ENCODE data around the gene SLC16A13. TPM values are rescaled to one million over a fixed set of nuclear protein-coding genes. Genes with fewer than 3 reads are reported as not detected.
A peak's percentile ranks its signal among the peaks of the same experiment; 100 is the strongest.

Gene SLC16A13
- total and polyA plus RNA-seq, 2 donors (not counting 3 experiments of a cell fraction or from before 2014, with no cell fraction given): 16.8 to 24.7 TPM

DNA sequence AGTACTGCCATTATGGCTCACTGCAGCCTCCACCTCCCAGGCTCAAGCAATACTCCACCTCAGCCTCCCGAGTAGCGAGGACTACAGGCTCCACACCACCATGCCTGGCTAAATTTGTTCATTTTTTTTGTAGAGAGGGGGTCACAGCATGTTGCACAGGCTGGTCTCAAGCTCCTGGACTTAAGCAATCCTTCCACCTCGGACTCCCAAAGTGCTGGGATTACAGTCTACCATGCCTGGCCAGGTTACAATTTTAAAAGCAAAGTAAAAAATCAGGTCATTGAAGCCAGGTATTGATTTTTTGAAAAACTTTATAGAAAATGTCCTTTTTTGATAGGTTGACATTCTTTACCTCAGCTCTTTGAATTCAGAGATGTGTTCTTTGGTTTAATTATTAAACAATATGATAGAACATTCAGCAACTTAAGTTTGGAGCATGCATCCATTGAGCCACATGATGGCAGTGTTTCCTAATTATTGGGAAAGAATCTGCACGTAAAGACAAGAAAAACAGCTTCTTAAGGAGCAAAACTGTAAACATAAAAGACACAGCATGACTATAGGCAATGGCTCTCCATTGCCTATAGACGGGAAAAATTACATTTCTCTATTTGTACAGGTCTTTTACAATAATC lies 9.8 kb downstream of the SLC16A13 start:
- H3K27me3 ChIP-seq (ENCODE audit: control insufficient read depth in 2 of 2, insufficient read depth in 2 of 2, low read length in 2 of 2): no peaks in the 10 kb centered on the region
- peaks cover 27% of the 10 kb centered on the region for H3K4me1 ChIP-seq (ENCODE audit: control insufficient read depth, extremely low read depth, insufficient read depth, low read length)
- FAIRE-seq: peak; percentile 72
- dilution Hi-C loops (cut with MboI; ENCODE audit: extremely low pct_ligation_motif_present, low sequenced_read_pairs) (no loop called here), intact Hi-C loops (cut with micrococcal nuclease) (loop anchor here (1.0 to 2.0 kb wide), 4 partner anchors 91 to 301 kb away; no protein-coding TSS in a partner anchor)
- H3K27ac ChIP-seq (ENCODE audit: insufficient read depth, low read depth, low read length): no peak overlapping the region
- H3K4me3 ChIP-seq (replicated peaks in 1 of 3; ENCODE audit: insufficient read depth in 1 of 3, low read depth in 1 of 3, low read length in 3 of 3): no peak overlapping the region
- no peaks in the 10 kb centered on the region for H3K9me1 ChIP-seq (replicated peaks; ENCODE audit: control insufficient read depth, extremely low read depth, insufficient read depth, low read length)
- ChIA-PET CTCF (interaction anchor here (0.6 to 5.9 kb wide), 68 partner anchors 9 to 657 kb away, joined by 3 to 223 read pairs (median 4); partner anchors contain the start of genes ACADVL, ACAP1, ASGR1 and DLG4), POLR2A (interaction anchor here (0.6 to 1.0 kb wide), 4 partner anchors 10 to 175 kb away, joined by 3 to 6 read pairs (median 4); partner anchors contain the start of gene SLC16A13)
- DNase-seq (ENCODE audit: low read depth, low spot score): peak; percentile 89
- TF ChIP-seq, protein P1, sequence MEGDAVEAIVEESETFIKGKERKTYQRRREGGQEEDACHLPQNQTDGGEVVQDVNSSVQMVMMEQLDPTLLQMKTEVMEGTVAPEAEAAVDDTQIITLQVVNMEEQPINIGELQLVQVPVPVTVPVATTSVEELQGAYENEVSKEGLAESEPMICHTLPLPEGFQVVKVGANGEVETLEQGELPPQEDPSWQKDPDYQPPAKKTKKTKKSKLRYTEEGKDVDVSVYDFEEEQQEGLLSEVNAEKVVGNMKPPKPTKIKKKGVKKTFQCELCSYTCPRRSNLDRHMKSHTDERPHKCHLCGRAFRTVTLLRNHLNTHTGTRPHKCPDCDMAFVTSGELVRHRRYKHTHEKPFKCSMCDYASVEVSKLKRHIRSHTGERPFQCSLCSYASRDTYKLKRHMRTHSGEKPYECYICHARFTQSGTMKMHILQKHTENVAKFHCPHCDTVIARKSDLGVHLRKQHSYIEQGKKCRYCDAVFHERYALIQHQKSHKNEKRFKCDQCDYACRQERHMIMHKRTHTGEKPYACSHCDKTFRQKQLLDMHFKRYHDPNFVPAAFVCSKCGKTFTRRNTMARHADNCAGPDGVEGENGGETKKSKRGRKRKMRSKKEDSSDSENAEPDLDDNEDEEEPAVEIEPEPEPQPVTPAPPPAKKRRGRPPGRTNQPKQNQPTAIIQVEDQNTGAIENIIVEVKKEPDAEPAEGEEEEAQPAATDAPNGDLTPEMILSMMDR (IDR thresholded peaks at IDR 0.05; ENCODE audit: extremely low read depth in 1 of 2, insufficient read depth in 1 of 2, low read depth in 1 of 2, low read length in 2 of 2): peak; percentile 52 to 58
- TF ChIP-seq MYC (IDR thresholded peaks at IDR 0.05; ENCODE audit: low read depth, low read length): no peak
- H3K4me2 ChIP-seq (ENCODE audit: insufficient read depth, low read length): no peak overlapping the region
- H3K36me3 ChIP-seq (ENCODE audit: control insufficient read depth in 2 of 2, extremely low read depth in 1 of 2, insufficient read depth in 2 of 2, low read length in 2 of 2): no peaks in the 10 kb centered on the region
- peak overlapping the region; percentile 45 for H2AFZ ChIP-seq (ENCODE audit: low read depth, low read length)
- BruUV-seq (replicated peaks): no TSS peak
- no peaks in the 10 kb centered on the region for H3K79me2 ChIP-seq (ENCODE audit: control insufficient read depth, insufficient read depth, low read length)
- no peaks in the 10 kb centered on the region for H4K20me1 ChIP-seq (replicated peaks; ENCODE audit: control insufficient read depth, extremely low read depth, insufficient read depth, low read length)
- H3K9ac ChIP-seq (replicated peaks; ENCODE audit: extremely low read depth, insufficient read depth, low read length): no peak overlapping the region
- H3K9me3 ChIP-seq (replicated peaks; ENCODE audit: control insufficient read depth, insufficient read depth, low read length): no peaks in the 10 kb centered on the region

DNA sequence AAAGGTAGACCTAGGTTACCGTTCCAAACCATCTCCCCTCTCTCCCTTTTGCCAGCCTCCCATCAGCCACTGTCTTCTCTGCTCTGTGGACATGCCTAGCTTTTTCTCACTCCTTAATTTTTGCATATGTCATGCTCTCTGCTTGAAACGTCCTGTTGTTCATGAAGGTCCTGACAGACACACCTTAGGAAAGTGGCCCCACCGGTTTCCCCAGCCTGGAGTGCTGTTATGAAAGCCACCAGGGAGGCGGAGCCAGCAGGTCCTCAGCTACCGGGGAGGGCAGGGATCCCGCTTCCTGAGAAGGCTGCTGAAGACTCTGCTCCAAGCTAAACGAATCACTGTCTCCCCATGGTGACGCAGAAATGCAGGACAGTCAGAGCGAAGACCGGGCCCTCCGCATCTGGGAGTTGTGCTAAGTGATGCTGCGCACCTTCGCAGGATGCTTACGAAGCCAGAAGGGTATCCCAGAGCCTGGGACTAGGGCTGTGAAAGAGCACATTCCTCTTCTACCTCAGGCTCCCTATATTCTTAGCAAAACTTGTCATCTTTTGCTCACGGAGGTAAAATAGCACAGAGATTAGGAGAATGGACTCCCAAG lies 10.4 kb downstream of the SLC16A13 start:
- Histone ChIP-seq H3K27ac (ENCODE audit: insufficient read depth, low read depth, low read length) (no peak overlapping the region), H3K9me1 (replicated peaks; ENCODE audit: control insufficient read depth, extremely low read depth, insufficient read depth, low read length) (no peaks in the 10 kb centered on the region), H4K20me1 (replicated peaks; ENCODE audit: control insufficient read depth, extremely low read depth, insufficient read depth, low read length) (no peaks in the 10 kb centered on the region), H3K4me2 (ENCODE audit: insufficient read depth, low read length) (no peak overlapping the region), H3K36me3 (ENCODE audit: control insufficient read depth in 2 of 2, extremely low read depth in 1 of 2, insufficient read depth in 2 of 2, low read length in 2 of 2) (no peaks in the 10 kb centered on the region), H3K9me3 (replicated peaks; ENCODE audit: control insufficient read depth, insufficient read depth, low read length) (no peaks in the 10 kb centered on the region), H3K9ac (replicated peaks; ENCODE audit: extremely low read depth, insufficient read depth, low read length) (no peak overlapping the region), H2AFZ (ENCODE audit: low read depth, low read length) (peak overlapping the region; percentile 45), H3K79me2 (ENCODE audit: control insufficient read depth, insufficient read depth, low read length) (no peaks in the 10 kb centered on the region), H3K4me3 (replicated peaks in 1 of 3; ENCODE audit: insufficient read depth in 1 of 3, low read depth in 1 of 3, low read length in 3 of 3) (no peak overlapping the region), H3K27me3 (ENCODE audit: control insufficient read depth in 2 of 2, insufficient read depth in 2 of 2, low read length in 2 of 2) (no peaks in the 10 kb centered on the region), H3K4me1 (ENCODE audit: control insufficient read depth, extremely low read depth, insufficient read depth, low read length) (peaks cover 27% of the 10 kb centered on the region)
- DNase-seq (ENCODE audit: low read depth, low spot score): no peak
- FAIRE-seq: no peak
- no TSS peak for BruUV-seq (replicated peaks)
- CTCF ChIA-PET: interaction anchor here (0.6 to 5.9 kb wide), 63 partner anchors 9 to 657 kb away, joined by 3 to 223 read pairs (median 4); partner anchors contain the start of genes ACADVL, ACAP1, ASGR1 and DLG4
- POLR2A ChIA-PET: interaction anchor here (0.6 to 1.0 kb wide), 5 partner anchors 11 to 174 kb away, joined by 3 to 6 read pairs (median 3); partner anchors contain the start of gene SLC16A13
- TF ChIP-seq, protein P2, sequence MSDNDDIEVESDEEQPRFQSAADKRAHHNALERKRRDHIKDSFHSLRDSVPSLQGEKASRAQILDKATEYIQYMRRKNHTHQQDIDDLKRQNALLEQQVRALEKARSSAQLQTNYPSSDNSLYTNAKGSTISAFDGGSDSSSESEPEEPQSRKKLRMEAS (IDR thresholded peaks at IDR 0.05; ENCODE audit: insufficient read depth, insufficient read length): no peak
- TF ChIP-seq JUN (IDR thresholded peaks at IDR 0.05; ENCODE audit: borderline replicate concordance, insufficient read depth, insufficient read length, low read depth): no peak
- no peak for TF ChIP-seq MYC (IDR thresholded peaks at IDR 0.05; ENCODE audit: low read depth, low read length)
- no peak for TF ChIP-seq EZH2 (IDR thresholded peaks at IDR 0.05; ENCODE audit: borderline replicate concordance, low read depth, low read length, severe bottlenecking)
- TF ChIP-seq POLR2A (IDR thresholded peaks at IDR 0.05; ENCODE audit: low read depth, low read length): no peak
- TF ChIP-seq FOS (IDR thresholded peaks at IDR 0.05; ENCODE audit: borderline replicate concordance, insufficient read depth, low read length): no peak
- TF ChIP-seq GATA2 (IDR thresholded peaks at IDR 0.05; ENCODE audit: insufficient read depth, insufficient read length, low read depth, low read length): no peak
- TF ChIP-seq POLR2AphosphoS5 (IDR thresholded peaks at IDR 0.05; ENCODE audit: insufficient read depth, low read depth, low read length): no peak
- TF ChIP-seq, protein P1 (IDR thresholded peaks at IDR 0.05; ENCODE audit: extremely low read depth in 1 of 2, insufficient read depth in 1 of 2, low read depth in 1 of 2, low read length in 2 of 2): no peak
- dilution Hi-C loops (cut with MboI; ENCODE audit: extremely low pct_ligation_motif_present, low sequenced_read_pairs): no loop called here
- intact Hi-C loops (cut with micrococcal nuclease): loop anchor here (1.0 kb wide), 2 partner anchors 90 to 131 kb away; no protein-coding TSS in a partner anchor
